ENCODE data around the gene ZNF652.
"Not testable (repeated sequence)": the region's sequence is repeated elsewhere in the genome, so short reads cannot be mapped to it uniquely, and the experiment has no call there.

The ZNF652 gene

DNA sequence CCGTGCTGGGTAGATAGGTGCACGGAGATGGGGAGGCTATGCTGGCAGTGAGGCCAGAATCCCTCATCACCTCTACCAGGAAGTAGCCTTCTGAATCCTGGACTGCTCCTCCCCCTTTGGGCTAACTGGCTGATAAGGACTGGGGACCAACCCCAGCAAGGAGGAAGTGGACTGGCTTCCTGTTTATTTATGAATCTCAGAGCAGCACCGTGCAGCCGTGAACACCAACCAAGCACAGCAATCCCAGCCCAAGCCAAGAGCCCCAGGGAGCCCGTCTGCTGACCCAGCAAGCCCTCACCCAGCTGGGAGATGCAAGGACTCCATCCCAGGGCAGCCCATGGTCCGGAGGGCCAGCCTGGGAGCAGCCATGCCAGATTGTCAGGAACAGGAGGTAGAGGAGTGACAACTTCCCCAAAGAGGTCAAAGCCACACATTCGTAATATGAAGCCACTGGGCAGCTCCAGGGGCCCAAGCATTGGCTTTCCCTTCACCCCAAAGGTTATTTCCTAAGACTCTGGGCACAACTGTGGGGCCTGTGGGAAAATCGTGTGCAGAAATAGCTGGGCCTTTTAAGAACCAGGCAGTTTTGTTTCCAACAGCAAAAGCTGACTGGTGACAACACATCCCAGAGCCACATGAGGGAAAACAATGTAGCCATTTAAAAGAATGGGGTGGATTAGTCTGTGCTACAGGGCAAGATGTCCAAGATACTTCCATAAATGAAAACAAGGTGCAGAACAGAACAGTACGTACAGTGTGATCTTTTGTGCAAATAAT lies 28.7 kb upstream of the ZNF652 start:
- no peaks in the 10 kb centered on the region for H3K9me3 Mint-ChIP-seq
- no peaks in the 10 kb centered on the region for H3K27me3 Mint-ChIP-seq
- peak; percentile 33 for DNase-seq
- no peaks in the 10 kb centered on the region for H3K36me3 Mint-ChIP-seq (ENCODE audit: low read depth)
- H3K4me3 Mint-ChIP-seq = peak overlapping the region; percentile 63
- H3K4me1 Mint-ChIP-seq = peaks cover 64% of the 10 kb centered on the region
- H3K27ac Mint-ChIP-seq = peak overlapping the region; percentile 87
- ATAC-seq = no peak

DNA sequence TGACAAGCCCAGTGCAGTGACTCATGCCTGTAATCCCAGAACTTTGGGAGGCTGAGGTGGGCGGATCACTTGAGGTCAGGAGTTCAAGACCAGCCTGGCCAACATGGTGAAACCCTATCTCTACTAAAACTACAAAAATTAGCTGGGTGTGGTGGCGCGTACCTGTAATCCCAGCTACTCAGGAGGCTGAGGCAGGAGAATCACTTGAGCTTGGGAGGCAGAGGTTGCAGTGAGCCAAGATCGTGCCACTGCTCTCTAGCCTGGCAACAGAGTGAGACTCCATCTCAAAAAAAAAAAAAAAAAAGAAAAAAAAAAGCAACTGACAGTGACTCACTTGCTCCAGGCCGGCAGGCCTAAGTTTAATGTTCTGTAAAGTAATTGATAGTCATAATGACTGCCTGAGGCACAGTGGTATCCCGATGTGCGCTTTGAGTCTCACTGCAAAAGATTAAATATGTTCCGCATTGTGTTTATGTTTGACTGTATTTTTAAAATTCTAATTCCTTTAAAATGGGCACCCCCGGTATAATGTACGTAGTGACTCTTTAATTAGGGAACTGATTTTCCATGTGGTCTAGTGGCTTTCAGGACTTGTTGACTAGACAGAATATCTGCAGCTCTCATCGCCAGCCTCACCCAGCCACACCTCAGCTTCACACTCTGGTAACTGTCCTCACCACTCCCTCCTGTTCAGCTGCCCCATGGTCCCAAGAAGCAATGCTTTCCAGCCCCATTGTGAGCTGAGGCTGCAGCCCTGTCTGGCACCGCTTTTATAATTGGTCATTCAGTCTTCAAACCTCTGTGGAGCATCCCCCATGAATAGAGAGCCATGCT lies 27.7 kb upstream of the ZNF652 start:
- Mint-ChIP-seq H3K4me3 (peak overlapping the region; percentile 12), H3K27ac (peak overlapping the region; percentile 87), H3K4me1 (peaks cover 60% of the 10 kb centered on the region)
- H3K36me3 Mint-ChIP-seq (ENCODE audit: low read depth); DNase-seq; H3K9me3 Mint-ChIP-seq; H3K27me3 Mint-ChIP-seq: not testable (repeated sequence)
- ATAC-seq = peak; percentile 48

DNA sequence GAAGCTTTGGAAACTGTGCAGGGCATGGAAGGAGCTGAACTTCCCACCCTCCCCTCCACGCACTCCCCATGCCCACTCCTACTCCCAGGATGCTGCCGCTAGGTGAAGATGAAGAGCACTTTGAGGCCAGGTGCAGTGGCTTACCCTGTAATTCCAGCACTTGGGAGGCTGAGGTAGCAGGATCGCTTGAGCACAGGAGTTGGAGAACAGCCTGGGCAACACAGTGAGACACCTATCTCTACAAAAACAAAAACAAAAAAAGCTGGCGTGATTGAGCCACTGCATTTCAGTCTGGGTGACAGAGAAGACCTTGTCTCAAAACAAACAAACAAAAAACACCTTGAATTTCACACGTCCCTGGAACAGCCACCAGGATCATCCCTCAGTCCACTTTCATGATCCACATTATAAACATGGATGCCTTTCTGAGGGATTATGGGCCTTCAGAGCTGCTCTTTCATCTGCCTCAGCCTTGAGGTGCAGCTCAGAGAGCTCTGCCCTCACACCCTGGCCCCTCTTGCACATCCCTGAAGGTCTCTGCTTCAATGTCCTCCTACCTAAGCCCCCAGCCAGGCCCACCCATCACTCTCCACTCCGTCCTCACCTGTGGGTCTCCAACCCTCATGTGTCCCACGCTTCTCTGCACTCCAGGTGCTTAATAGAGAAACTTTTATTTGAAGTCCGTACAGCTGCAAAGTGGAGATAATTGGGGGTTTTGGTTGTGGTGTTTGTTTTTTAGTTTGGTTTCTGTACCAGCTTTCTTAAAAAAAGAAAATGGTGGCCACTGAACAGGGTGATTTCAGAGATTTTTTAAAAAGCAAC lies 26.9 kb upstream of the ZNF652 start:
- peaks cover 56% of the 10 kb centered on the region for H3K4me1 Mint-ChIP-seq
- H3K9me3 Mint-ChIP-seq = no peaks in the 10 kb centered on the region
- no peak for ATAC-seq
- H3K4me3 Mint-ChIP-seq = peak overlapping the region; percentile 9
- H3K36me3 Mint-ChIP-seq (ENCODE audit: low read depth) = no peaks in the 10 kb centered on the region
- H3K27me3 Mint-ChIP-seq = no peaks in the 10 kb centered on the region
- no peak for DNase-seq
- peak overlapping the region; percentile 85 for H3K27ac Mint-ChIP-seq

DNA sequence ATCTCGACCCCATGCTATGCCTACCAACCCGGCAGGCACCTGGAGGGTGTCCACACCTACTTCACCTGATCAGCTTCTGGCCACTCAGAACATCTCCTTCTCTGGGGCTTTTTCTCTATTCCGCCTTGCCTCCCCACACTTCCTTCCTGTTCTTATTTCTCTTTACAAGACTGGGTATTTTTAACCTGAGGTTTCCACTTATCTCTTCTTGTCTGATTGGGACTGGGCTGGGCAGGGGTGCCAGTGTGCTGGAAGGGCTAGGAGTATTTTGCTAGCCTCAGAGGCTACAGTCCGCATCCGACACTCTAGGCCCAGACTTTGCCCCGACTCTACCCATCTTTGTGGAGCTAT lies 26.2 kb upstream of the ZNF652 start:
- DNase-seq = peak; percentile 29
- H3K27ac Mint-ChIP-seq = peak overlapping the region; percentile 85
- peaks cover 50% of the 10 kb centered on the region for H3K4me1 Mint-ChIP-seq
- peak overlapping the region; percentile 9 for H3K4me3 Mint-ChIP-seq
- no peaks in the 10 kb centered on the region for H3K9me3 Mint-ChIP-seq
- H3K27me3 Mint-ChIP-seq = no peaks in the 10 kb centered on the region
- no peaks in the 10 kb centered on the region for H3K36me3 Mint-ChIP-seq (ENCODE audit: low read depth)
- peak; percentile 26 for ATAC-seq

DNA sequence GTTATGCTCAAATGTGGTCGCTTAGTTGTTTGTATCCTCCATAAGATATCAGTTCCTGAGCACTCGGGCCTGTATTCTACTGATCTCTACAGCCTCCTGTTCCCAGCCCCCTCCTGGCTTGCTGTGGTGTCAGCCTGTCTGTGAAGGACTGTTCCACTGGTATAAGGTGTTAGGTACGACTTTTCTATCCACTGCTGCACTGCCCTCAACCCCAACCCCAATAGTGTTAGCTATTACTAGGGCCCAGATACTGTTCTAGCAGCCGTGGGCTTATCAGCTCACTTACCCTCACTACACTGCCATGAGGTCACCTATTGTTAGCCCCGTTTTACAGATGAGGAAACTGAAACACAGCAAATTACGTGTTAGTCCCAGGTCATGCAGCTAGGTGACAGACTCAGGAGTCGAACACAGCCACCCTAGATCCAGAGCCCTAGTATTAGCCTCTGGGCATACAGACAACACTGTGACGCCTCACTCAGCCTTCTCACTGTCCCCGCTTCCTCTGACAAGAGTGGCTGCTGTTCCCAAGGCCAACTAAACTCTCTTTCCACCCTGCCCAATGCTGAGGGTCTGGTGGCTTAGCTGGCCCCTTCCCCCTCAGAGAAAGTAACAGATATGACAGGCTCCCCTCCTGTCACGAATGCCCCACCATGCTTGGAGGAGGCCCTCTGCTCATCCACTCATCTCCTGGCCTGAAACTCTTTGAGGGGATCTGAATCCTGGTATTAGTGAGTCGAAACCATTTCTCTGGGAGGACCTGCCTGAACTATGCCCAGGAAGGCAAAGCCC lies 25.6 kb upstream of the ZNF652 start:
- no peak for DNase-seq
- H3K36me3 Mint-ChIP-seq (ENCODE audit: low read depth) = no peaks in the 10 kb centered on the region
- ATAC-seq = peak; percentile 44
- peaks cover 50% of the 10 kb centered on the region for H3K4me1 Mint-ChIP-seq
- peak overlapping the region; percentile 9 for H3K4me3 Mint-ChIP-seq
- peak overlapping the region; percentile 85 for H3K27ac Mint-ChIP-seq
- H3K27me3 Mint-ChIP-seq = no peaks in the 10 kb centered on the region
- no peaks in the 10 kb centered on the region for H3K9me3 Mint-ChIP-seq

DNA sequence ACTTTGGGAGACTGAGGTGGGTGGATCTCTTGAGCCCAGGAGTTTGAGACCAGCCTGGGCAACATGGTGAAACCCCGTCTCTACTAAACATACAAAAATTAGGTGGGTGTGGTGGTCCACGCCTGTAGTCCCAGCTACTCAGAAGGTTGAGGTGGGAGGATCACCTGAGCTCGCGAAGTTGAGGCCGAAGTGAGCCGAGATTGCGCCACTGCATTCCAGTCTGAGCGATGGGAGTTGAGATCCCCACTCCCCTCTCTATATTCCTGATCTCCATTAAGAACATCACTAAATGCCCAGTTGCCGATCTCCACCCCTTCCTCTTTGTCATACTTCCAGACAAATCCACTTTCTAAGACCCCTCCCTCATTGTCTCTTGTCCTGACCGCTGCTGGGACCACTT lies 24.3 kb upstream of the ZNF652 start:
- Mint-ChIP-seq H3K27me3 (no peaks in the 10 kb centered on the region), H3K27ac (no peak overlapping the region), H3K4me1 (peaks cover 43% of the 10 kb centered on the region), H3K36me3 (ENCODE audit: low read depth) (no peaks in the 10 kb centered on the region), H3K4me3 (no peak overlapping the region), H3K9me3 (no peaks in the 10 kb centered on the region)
- DNase-seq (no peak), ATAC-seq (no peak)

DNA sequence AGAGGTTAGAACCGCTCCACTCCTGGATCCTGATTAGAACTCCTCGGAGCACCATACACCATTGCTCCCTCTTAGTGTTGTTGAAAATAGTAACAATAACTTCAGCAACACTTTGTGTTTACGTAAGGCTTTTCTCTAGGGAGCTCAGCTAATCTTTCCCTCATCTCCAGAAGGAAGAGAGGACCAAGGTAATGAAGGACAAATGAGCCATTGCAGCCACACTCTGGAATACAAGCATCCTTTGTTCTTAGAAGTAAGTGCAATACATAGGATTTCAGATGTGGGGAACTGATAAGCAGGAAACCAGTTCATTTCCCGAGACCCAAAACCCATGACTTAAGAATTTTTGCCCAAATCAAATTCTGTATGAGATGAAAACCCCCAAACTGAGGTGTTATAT lies 22.9 kb upstream of the ZNF652 start:
- Mint-ChIP-seq H3K27me3 (no peaks in the 10 kb centered on the region), H3K4me1 (peaks cover 28% of the 10 kb centered on the region), H3K27ac (no peak overlapping the region), H3K9me3 (no peaks in the 10 kb centered on the region), H3K4me3 (no peak overlapping the region), H3K36me3 (ENCODE audit: low read depth) (no peaks in the 10 kb centered on the region)
- ATAC-seq (no peak), DNase-seq (no peak)

DNA sequence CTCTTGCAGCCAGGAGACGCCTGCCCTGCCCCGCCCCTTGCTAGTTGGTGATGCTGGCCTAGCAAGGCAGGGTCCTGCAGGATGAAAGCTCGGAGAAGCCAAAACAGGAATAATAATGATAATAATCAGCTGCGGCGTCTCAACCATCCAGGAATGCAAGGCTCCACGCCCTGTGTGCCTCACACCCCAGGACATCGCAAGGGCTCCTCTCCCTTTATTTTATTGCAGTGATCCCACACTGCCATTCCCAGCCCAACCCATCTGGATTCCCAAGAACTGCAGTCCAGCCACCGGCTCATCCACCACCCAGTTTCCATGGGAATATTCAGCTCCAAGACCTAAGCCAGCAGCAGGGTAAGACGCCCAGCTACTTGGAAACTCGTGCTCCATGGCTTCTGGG lies 21.0 kb upstream of the ZNF652 start:
- ATAC-seq (no peak), DNase-seq (no peak)
- H3K4me1 Mint-ChIP-seq = peaks cover 11% of the 10 kb centered on the region
- H3K9me3 Mint-ChIP-seq = no peaks in the 10 kb centered on the region
- H3K27ac Mint-ChIP-seq = no peak overlapping the region
- H3K27me3 Mint-ChIP-seq = no peaks in the 10 kb centered on the region
- H3K4me3 Mint-ChIP-seq = no peak overlapping the region
- H3K36me3 Mint-ChIP-seq (ENCODE audit: low read depth) = no peaks in the 10 kb centered on the region

DNA sequence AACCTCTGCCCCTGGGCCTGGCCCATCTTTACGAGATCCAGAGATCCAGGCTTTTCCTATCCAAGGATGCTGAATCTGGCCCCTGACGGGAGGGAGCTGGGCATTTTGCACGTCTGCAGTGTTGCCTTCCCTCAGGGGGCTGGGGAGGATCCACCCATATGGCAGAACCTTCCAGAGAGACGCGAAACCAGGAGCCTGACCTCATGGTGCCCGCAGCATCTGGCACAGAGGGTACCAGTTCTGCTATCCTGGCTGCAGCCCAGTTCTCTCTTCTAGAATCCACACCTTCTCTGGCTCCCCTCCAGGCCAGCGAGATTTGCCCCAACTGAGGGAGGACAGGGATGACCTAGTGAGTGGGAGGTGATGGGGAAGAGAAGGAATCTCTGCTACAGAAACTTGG lies 20.5 kb upstream of the ZNF652 start:
- H3K4me3 Mint-ChIP-seq = no peak overlapping the region
- ATAC-seq (no peak), DNase-seq (no peak)
- H3K9me3 Mint-ChIP-seq = no peaks in the 10 kb centered on the region
- H3K27me3 Mint-ChIP-seq = no peaks in the 10 kb centered on the region
- H3K4me1 Mint-ChIP-seq = peaks cover 6% of the 10 kb centered on the region
- no peaks in the 10 kb centered on the region for H3K36me3 Mint-ChIP-seq (ENCODE audit: low read depth)
- no peak overlapping the region for H3K27ac Mint-ChIP-seq

DNA sequence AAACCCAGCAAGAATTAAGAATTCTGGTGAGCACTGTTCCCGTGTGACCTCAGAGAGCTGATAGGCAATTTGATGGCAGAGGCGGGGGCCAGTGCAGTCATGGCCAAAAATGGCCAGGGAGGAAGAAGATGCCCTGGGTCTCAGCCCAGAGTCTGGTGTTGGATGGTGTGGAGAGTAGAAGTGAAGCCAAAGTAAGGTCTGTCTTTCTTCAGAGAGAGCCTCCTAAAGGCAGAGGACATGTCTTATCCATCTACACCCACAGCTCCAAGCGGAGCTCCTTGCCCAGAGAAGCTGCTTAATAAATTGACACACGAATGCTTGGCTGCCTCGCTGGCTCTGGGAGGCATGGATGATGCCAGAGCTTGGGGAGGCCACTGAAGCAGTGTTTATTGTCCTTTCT lies 19.7 kb upstream of the ZNF652 start:
- no peak overlapping the region for H3K4me3 Mint-ChIP-seq
- no peak for DNase-seq
- H3K4me1 Mint-ChIP-seq = no peaks in the 10 kb centered on the region
- H3K36me3 Mint-ChIP-seq (ENCODE audit: low read depth) = no peaks in the 10 kb centered on the region
- H3K27me3 Mint-ChIP-seq = no peaks in the 10 kb centered on the region
- no peaks in the 10 kb centered on the region for H3K9me3 Mint-ChIP-seq
- no peak for ATAC-seq
- no peak overlapping the region for H3K27ac Mint-ChIP-seq

DNA sequence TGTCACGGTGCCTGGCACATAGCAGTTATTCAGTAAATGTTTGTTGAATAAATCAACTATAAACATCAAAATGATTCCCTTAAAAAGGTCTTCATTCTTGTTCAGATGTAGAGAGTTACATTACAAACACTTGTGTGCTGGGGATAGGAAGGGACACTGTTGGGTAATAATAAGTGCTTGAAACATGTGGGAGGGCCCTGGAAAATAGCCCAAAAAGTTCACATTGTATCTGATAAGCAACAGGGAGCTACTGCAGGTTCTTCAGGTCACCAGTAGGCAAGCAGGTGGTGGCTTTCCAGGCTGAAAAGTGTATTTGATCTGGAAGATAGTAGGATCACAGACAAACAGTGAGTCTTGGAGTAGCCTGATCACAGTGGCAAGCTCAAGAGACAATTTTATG lies 19.0 kb upstream of the ZNF652 start:
- Mint-ChIP-seq H3K36me3 (ENCODE audit: low read depth) (no peaks in the 10 kb centered on the region), H3K27ac (no peak overlapping the region), H3K9me3 (no peaks in the 10 kb centered on the region), H3K4me1 (no peaks in the 10 kb centered on the region), H3K4me3 (no peak overlapping the region), H3K27me3 (no peaks in the 10 kb centered on the region)
- no peak for DNase-seq
- no peak for ATAC-seq

DNA sequence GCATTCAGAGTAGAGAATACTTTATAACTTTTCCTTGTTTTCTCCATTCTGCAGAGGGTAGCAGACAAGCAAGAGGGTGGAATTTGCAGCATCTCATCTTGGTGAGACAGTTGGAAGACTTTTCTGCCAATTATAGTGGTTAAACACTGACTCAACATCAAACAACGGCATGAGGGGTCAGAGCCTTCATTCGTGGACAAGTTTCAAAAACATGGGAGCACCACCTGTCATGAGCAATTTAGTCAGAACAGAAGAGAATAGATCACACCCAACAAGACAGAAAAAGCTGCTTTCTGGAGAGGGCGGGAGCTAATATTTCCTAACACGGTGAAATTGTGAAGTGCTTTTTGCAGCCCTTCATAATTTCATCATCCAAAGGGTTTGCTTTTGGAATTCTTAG lies 17.9 kb upstream of the ZNF652 start:
- Mint-ChIP-seq H3K36me3 (ENCODE audit: low read depth) (no peaks in the 10 kb centered on the region), H3K4me1 (no peaks in the 10 kb centered on the region), H3K27ac (no peak overlapping the region), H3K27me3 (no peaks in the 10 kb centered on the region), H3K4me3 (no peak overlapping the region), H3K9me3 (no peaks in the 10 kb centered on the region)
- ATAC-seq (no peak), DNase-seq (no peak)

DNA sequence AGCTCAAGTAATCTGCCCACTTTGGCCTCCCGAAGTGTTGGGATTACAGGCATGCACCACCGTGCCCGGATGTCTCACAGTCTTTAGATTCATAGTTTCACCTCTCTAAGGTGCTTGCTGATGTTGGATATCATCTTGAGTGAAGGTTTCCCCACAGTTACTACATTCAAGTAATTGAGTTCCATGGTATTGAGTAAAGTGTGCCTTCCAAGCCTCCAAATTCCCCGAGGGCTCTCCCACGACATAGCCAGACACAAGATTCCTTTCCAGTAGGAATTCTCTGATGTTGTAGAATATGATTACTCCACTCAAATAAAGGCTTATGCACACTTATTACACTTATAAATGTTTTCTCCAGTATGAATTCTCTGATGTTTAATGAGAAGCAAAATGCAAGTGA lies 16.3 kb upstream of the ZNF652 start:
- H3K36me3 Mint-ChIP-seq (ENCODE audit: low read depth) = no peaks in the 10 kb centered on the region
- no peak overlapping the region for H3K27ac Mint-ChIP-seq
- no peaks in the 10 kb centered on the region for H3K9me3 Mint-ChIP-seq
- no peak overlapping the region for H3K4me3 Mint-ChIP-seq
- ATAC-seq = no peak
- no peaks in the 10 kb centered on the region for H3K4me1 Mint-ChIP-seq
- no peak for DNase-seq
- H3K27me3 Mint-ChIP-seq = no peaks in the 10 kb centered on the region

DNA sequence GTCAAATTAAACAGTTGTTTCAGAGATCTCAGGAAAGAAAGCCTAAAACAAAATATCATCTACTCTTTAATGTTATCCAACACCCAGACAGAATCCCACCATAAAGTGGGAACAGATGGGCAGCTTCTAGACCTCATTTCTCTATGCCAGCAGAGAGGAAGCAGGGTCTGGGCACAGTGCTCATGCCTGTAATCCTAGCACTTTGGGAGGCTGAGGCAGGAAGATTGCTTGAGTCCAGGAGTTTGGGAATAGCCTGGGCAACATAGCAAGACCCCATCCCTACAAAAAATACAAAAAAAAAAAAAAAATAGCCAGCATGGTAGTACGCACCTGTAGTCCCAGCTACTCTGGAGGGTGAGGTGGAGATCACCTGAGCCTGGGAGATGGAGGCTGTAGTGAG lies 13.5 kb upstream of the ZNF652 start:
- Mint-ChIP-seq H3K4me3 (no peak overlapping the region), H3K27me3 (no peaks in the 10 kb centered on the region), H3K4me1 (peaks cover 3% of the 10 kb centered on the region), H3K9me3 (no peaks in the 10 kb centered on the region), H3K27ac (no peak overlapping the region), H3K36me3 (ENCODE audit: low read depth) (no peaks in the 10 kb centered on the region)
- no peak for ATAC-seq
- DNase-seq = no peak

All from activated naive CD8-positive, alpha-beta T cell treated with anti-CD3 and anti-CD28 coated beads, Interleukin-2, amount 50 U/mL, for 24 hours (primary cell).